NCI-H69 (cell line): ENCODE data around the gene KCNT1.

Experiments used
- DNase-seq: peaks from one replicate; lab custom pipeline; 2025; lab: John Stamatoyannopoulos, UW

Gene KCNT1

GRCh38 chr9:135727257-135727875 lies 25.4 kb downstream of the KCNT1 start:
- DNase-seq = no peak

GRCh38 chr9:135728436-135729110 lies 26.6 kb downstream of the KCNT1 start:
- DNase-seq = no peak

DNA sequence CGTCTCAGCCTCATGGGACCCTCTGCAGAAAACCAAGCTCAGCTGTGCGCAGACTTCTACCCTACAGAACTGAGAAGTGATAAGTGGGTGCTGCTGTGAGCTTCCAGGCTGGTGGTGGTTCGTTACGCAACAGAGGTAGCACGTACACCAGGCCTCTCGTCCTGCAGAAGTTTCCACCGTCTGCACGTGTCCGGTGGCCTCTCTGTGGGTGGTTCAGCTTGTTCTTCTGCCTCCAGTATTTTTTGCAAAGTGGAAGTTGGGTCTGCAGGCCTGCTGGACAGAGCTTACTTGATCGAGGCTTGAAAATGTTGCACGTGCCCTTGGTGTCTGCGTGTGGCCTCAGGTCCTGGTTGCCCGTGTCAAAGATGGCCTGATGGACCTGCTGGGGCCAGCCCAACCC lies 27.5 kb downstream of the KCNT1 start:
- no peak for DNase-seq

DNA sequence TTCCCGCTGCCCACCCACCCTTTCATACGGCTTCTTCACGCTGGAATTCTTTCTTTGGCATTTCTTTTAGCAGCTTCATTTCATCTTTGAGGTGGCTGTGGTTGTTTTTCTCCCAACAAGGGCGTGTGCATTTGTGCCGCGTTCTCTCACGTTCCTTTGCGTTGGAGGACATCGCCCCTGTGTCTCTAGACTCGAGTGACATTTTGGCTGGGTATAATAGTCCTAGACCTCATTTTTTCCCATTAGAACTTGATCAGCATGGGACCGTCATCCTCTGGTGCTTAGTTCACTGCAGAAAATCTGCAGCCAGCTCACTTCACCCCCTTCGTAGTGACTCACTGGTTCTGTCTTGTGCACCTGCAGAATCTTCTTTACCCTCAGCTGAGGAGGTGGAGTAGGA lies 29.5 kb downstream of the KCNT1 start:
- DNase-seq = no peak

GRCh38 chr9:135732569-135733257 lies 30.7 kb downstream of the KCNT1 start:
- no peak for DNase-seq

DNA sequence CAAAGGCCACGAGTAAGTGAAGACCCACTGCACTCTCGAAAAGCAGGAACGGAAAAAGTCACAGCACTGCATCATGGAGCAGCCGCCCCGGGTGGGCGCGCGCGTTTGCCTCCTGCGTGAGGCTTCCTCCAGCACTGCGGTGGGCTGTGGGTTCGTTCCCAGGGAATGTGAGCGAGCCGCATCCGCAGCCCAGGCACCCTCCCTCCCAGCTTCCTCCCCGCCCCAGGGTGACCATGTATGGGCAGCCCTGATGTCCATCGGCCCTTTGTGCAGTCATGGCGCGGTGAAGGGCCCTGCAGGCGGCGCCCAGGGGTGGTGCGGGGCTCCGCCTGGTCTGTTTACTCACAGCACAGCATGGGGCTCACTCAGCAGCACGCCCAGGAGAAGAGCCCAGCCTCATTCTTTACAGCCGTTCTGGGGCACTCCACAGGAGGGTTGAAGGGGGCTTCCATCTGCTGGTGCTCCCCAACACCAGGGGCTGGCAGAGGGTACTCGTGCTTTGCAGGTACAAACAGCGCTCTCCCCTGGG lies 32.7 kb downstream of the KCNT1 start:
- no peak for DNase-seq

GRCh38 chr9:135736272-135736978 lies 34.4 kb downstream of the KCNT1 start:
- peak; percentile 54 for DNase-seq

DNA sequence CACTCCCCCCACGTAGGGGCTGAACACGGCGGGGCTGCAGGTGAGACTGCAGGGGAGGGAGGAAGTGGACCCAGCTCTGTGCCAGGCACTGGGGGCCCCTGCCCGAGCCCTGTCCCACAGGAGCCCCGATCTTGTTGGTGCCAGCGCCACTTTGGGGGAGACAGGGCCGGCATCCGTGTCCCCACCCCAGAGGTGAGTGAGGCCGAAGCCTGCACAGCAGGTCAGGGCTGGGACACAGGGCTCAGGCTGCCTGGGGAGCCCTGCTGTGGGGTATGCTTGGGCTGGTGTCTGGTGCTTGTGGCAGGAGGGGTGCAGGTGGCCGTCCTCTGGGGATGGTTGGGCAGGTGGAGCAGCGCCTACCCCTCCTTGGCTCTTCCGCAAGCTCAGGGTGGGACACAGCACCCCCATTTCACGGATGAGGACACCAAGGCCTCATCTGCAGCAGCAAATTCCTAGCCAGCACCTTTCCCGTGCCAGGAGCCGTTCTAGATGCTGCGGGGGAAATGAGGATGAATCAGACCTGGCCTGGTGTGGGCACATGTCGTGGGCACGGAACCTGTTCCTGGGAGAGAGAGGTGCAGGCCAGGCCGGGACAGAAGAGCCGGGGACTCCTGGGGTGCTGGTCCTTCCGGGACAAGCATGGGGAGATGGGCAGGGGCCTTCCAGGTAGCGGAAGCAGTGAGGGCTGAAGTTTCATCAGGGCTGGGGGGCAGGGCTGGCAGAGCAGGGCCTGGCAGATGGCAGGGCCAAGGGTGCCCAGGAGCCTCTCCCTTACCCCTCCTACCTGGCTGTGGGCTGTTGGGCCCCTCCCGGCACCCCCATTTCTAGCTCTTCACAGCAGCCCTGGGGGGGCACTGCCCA lies 35.2 kb downstream of the KCNT1 start:
- DNase-seq = no peak

DNA sequence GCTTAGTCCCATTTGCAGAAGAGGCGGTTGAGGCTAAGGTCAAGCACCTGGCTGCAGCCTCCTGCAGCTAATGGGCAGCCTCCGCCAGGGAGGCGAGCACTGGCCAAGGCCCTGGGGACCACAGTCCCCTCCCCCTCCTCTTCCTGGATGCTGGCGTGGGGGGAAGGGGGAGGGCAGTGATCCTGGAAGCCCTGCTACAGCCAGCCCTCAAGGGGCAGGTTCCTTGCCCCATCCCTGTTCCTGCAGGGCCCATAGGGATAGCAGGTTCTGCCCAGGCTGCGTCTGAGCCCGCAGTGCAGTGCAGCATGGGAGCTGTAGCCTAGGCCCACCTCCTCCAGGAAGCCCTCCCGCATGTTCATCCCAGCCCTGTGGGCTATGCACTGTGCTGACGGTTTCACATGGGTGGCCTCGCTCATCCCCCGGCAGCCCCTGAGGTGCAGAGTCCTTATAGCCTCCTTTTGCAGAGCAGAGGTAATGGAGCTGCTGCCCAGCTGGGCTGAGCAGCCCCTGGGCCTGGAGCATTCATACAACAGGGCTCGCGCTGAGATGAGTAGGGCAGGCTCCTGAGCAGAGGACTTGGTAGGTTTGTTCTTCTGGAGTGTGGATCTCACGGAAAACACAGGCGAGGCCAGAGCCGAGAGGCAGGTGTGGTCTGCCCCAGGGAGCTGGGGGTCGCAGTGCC lies 36.0 kb downstream of the KCNT1 start:
- DNase-seq = peak; percentile 26

- no peak for DNase-seq
Observed at GRCh38 chr9:135739271-135740220, 37.6 kb downstream of the KCNT1 start.

DNA sequence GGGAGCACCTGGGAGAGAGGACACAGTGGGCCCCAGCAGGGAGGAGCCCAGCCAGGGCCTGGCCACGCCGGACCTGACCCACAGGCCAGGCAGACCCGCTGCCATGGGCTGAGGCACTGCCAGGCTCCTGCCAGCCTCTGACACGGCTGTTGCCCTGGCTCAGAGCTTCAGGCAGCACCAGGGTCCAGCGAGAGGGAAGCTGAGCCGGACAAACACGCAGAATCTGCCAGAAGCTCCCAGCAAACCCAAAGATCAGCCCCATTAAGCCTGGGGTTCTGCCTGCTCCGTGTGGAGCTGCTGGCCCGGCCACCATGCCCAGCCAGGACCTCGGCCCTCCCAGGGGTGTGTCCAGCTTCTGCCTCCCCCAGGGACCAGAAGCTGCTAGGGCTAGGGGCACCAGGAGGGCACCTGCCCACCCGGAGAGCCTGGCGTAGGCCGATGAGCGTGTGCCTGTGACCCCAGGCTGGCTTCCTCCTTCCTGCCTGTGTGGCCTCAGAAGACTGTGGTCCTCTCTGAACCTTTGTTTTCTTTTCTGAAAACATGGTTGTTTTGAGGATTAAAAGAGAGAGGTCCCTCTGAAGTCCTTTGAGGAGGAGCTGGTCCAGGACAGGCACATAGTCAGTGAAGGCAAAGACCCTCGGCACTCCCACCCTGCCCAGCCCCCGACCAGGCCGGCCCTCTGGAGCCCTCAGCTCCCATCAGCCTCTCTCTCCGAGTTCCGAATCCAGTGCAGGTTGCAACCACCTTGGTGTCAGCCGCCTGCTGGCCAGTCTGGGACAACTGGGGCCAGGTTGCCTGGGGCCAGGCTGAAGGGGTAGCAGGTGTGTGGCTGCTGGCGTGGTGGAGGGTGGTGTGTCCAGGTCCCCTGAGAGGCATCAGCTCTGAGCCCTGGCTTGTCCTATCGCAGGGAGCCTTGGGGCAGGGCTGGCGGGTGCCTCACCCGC lies 39.6 kb downstream of the KCNT1 start:
- DNase-seq = no peak

GRCh38 chr9:135743021-135743420 lies 41.0 kb downstream of the KCNT1 start:
- no peak for DNase-seq

DNA sequence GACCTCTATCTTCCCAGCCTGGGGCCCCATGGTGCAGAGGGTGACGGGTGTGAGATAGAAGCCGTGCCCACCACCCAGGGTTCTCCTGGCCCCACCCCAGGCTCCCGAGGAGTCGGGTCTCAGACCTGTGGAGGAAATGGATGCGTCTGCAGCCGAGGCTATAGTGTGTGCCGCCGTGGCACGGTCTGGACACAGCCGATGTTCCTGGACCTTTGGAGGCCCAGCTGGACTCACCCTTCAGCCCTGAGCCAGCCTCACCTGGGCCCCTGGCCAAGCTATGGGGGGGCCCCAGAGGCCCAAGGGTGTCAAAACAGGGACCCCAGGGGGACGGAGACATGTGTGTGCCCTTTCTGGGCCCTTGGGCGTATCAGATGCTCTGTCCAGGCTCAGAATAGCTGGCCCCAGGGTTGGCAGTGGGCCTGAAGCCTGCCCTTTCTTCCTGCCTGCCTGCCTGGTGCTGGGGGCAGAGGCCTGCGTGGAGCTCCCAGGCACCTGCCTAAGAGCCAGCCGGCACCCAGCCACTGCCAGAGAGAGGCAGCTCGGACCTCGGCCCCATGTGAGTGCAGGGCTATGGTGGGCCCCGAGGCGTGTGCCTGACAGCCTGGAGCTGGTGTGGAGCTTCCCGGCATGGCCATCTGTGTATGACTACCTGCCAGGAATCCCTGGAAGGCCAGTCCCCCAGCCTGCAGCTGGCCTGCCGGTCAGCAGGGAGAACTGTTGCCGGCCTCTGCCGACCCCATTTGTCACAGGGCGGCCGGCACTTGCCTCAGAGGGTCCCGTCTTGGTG lies 41.8 kb downstream of the KCNT1 start:
- no peak for DNase-seq

DNA sequence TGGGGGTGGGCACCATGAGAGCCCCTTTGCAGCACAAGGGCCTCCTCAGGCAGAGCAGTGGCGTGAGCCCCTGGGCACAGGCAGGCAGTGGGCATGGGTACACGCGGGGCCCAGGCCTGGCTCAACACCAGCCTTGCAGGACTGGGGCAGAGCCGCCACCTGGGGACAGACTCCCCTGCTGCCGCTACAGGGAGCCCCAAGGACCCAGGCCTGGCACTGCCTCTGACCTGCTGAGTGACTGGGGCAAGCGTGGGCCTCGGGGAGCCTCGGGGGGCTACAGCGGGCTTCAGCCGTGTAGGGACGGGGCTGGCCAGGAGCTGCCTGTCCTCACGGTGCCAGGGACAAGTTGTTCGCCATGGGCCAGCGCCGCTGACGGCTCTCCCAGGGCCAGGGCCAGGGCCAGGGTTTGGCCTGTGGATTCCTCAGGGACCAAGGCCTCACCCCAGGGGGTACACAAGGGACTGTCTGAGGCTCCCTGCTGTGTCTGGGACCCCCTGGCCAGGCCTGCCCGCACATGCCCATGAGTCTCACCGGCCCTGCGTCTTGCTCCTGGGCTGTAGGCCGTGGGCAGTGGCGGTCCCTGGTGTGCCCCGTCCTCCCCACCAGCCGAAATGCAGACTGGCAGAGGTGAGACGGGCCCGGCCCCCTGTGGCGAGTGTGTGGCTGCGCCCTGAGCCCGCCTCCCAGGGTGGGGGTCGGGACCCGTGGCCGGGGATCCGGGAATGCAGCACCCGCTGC lies 42.5 kb downstream of the KCNT1 start:
- DNase-seq = no peak

GRCh38 chr9:135745189-135745588 lies 43.2 kb downstream of the KCNT1 start:
- no peak for DNase-seq

DNA sequence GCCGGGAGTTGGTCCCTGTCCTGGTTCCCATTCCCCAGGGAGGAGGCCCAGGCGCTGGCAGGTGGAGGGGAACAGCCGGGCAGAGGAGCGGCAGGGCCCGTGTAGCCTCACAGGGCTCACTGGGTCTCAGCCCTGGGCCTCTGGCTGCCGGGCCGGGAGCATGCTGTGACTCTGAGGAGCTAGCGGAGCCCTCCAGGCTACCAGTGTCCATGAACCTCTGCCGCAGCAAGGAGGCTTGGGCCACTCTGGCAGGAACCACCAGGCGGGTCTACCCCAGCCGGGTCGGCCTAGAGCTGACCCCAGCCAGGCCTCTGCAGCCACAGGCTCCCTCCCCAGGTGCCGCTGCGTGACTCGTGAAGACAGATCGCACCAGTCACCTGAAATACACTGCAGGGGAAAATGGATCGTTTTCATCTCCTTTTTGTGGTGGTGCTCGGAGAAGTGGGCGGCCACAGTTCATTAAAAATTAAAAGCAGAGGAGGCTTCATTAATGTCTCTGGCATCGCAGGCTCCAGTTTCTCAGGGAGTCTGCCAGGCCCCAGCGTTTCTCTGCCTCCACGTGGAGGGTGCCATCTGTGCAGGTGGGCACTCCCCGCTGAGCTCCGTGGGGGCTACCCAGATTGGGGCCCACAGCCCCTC lies 43.8 kb downstream of the KCNT1 start:
- no peak for DNase-seq

DNA sequence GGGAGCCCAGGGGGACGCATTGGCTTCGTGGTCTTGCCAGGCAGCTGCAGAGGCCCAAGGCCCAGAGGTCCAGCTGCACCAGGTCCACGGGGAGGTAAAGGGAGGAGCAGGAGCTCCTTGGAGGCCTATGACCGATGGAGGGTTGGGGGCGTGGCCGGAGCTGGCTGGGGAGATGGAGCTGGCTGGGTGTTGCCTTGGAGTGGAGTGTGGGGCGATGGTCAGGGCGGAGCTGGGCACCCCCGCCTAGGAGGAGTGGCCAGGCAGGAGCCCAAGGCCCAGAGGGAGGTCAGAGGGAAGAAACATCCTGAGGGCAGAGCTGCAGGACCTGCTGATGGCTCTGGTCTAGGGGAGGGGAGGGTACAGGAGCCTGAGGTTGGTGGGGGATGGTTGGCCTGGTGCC lies 44.6 kb downstream of the KCNT1 start:
- DNase-seq = peak; percentile 21
